Measurements from ENCODE around the gene PPP6C. TPM values are rescaled to one million over a fixed set of nuclear protein-coding genes. Genes with fewer than 3 reads are reported as not detected.

The PPP6C gene
- polyA plus RNA-seq, 1 donor: 28.7 TPM

Other genes starting within 250 kb of the PPP6C start
- gene GOLGA1, start 248.7 kb downstream of the PPP6C start, polyA plus RNA-seq: 19.0 TPM
- gene SCAI, start 46.3 kb downstream of the PPP6C start, polyA plus RNA-seq: 6.9 TPM
- 21.1 TPM for gene RABEPK, start 10.7 kb upstream of the PPP6C start, polyA plus RNA-seq
- gene HSPA5, start 51.5 kb upstream of the PPP6C start, polyA plus RNA-seq: 314 TPM
- 27.6 TPM for gene GAPVD1, start 72.0 kb upstream of the PPP6C start, polyA plus RNA-seq